ENCODE data around the gene ADCY1.

DNA sequence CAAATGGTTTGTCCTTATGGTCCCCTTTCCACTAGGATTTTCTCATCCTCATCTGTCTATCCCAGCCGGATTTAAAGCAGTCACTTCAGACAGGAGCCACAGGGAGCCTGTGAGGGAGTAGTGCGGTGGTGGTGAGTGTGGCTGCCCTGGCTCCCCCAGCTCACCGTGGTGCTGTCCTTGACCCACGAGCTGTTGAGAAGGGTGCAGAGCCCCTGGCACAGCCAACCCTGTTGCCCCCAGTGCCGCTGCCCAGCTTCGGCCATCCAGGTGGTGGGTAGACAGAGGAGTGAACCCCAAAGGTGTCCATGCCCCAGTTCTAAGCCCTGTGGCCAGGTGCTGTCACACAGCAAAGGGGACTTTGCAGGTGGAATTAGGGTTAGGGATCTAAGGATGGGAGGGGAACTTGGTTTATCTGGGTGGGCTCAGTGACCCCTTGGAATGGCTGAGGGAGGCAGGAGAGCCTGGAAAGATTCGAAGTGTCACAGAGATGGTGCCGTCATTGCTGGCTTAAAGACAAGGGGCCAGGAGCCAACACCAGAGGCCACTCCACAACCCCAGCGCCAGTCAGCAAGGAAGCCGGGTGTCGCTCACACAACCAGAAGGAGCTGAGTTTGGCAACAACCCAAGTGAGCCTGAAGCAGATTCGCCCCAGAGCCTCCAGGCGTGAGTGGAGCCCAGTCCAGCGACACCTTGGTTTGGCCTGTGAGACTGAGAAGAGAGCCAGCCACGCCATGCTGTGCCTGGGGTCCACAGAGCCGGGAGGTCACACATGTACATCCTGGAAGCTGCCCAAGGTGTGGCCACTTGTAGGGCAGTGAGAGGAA lies 142.4 kb downstream of the ADCY1 start:
- TF ChIP-seq CTCF (IDR thresholded peaks at IDR 0.05) (no peak), POLR2A (IDR thresholded peaks at IDR 0.05) (no peak), POLR2AphosphoS5 (IDR thresholded peaks at IDR 0.05) (no peak)
